WTC11 (cell line): ENCODE data around the gene HGS. TPM values are rescaled to one million over a fixed set of nuclear protein-coding genes. Genes with fewer than 3 reads are reported as not detected.

ENCODE experiments used
- ELF4 ChIP-seq: sonication (generic); formaldehyde crosslinking; IDR thresholded peaks from 2 replicates; pipeline ENCODE4 v1.8.1; 2022; ENCODE audit warnings: low read depth, mild to moderate bottlenecking, moderate library complexity, missing genetic modification reagents
- EMX1 ChIP-seq: fragments of 250-450 bp; sonication (Bioruptor Pico); IDR thresholded peaks from 2 replicates; pipeline ENCODE4 v1.8.0; 2021; ENCODE audit warnings: mild to moderate bottlenecking
- ESRRA ChIP-seq: sonication (generic); formaldehyde crosslinking; IDR thresholded peaks from 2 replicates; pipeline ENCODE4 v1.8.1; 2022; ENCODE audit warnings: mild to moderate bottlenecking, missing genetic modification reagents, borderline replicate concordance
- HMGA2 ChIP-seq: fragments of 250-450 bp; sonication (Bioruptor Pico); IDR thresholded peaks from 2 replicates; pipeline ENCODE4 v1.4.0; 2021; ENCODE audit warnings: mild to moderate bottlenecking, moderate library complexity
- MYBL2 ChIP-seq: sonication (generic); formaldehyde crosslinking; IDR thresholded peaks from 2 replicates; pipeline ENCODE4 v1.8.1; 2023; ENCODE audit warnings: mild to moderate bottlenecking, moderate library complexity, missing genetic modification reagents
- NR1H2 ChIP-seq: sonication (generic); formaldehyde crosslinking; IDR thresholded peaks from 2 replicates; pipeline ENCODE4 v1.9.0; 2021; ENCODE audit warnings: mild to moderate bottlenecking, moderate library complexity, missing genetic modification reagents
- NR2C2 ChIP-seq: sonication (generic); formaldehyde crosslinking; IDR thresholded peaks from 2 replicates; pipeline ENCODE4 v1.8.0; 2022; ENCODE audit warnings: mild to moderate bottlenecking, missing genetic modification reagents
- RORB ChIP-seq: fragments of 250-450 bp; sonication (Bioruptor Pico); IDR thresholded peaks from 2 replicates; pipeline ENCODE4 v1.9.0; 2021; ENCODE audit warnings: mild to moderate bottlenecking
- TCF7 ChIP-seq: sonication (generic); formaldehyde crosslinking; IDR thresholded peaks from 2 replicates; pipeline ENCODE4 v1.8.0; 2022; ENCODE audit warnings: mild to moderate bottlenecking, low read depth, missing genetic modification reagents, moderate library complexity
- ZNF317 ChIP-seq: sonication (generic); formaldehyde crosslinking; IDR thresholded peaks from 2 replicates; pipeline ENCODE4 v1.8.1; 2023; ENCODE audit warnings: low read depth, mild to moderate bottlenecking, moderate library complexity, missing genetic modification reagents, borderline replicate concordance
- total RNA-seq: library from RNA; stranded (reverse); gene quantifications from 3 replicates; pipeline ENCODE4 v1.2.3, GENCODE V29; 2021
- TF ChIP-seq, protein P1 (sequence below): sonication (generic); formaldehyde crosslinking; IDR thresholded peaks from 2 replicates; pipeline ENCODE4 v1.8.0; 2023; ENCODE audit warnings: mild to moderate bottlenecking, missing genetic modification reagents
- TF ChIP-seq, protein P2 (sequence below): sonication (generic); formaldehyde crosslinking; IDR thresholded peaks from 2 replicates; pipeline ENCODE4 v1.8.0; 2022; ENCODE audit warnings: mild to moderate bottlenecking, missing genetic modification reagents
- TF ChIP-seq, protein P3 (sequence below): sonication (generic); formaldehyde crosslinking; IDR thresholded peaks from 2 replicates; pipeline ENCODE4 v1.8.1; 2022; ENCODE audit warnings: mild to moderate bottlenecking, missing genetic modification reagents, moderate library complexity, borderline replicate concordance
- TF ChIP-seq, protein P4 (sequence below): fragments of 250-450 bp; sonication (Bioruptor Pico); IDR thresholded peaks from 2 replicates; pipeline ENCODE4 v1.8.0; 2021; ENCODE audit warnings: mild to moderate bottlenecking
- TF ChIP-seq, protein P5 (sequence below): sonication (generic); formaldehyde crosslinking; IDR thresholded peaks from 2 replicates; pipeline ENCODE4 v1.8.1; 2022; ENCODE audit warnings: low read depth, missing genetic modification reagents, borderline replicate concordance
- TF ChIP-seq, protein P6 (sequence below): sonication (generic); formaldehyde crosslinking; IDR thresholded peaks from 2 replicates; pipeline ENCODE4 v1.8.1; 2022; ENCODE audit warnings: missing genetic modification reagents, borderline replicate concordance
- TF ChIP-seq, protein P7 (sequence below): sonication (generic); formaldehyde crosslinking; IDR thresholded peaks from 2 replicates; pipeline ENCODE4 v1.8.0; 2023; ENCODE audit warnings: missing genetic modification reagents
- TF ChIP-seq, protein P8 (sequence below): sonication (generic); formaldehyde crosslinking; IDR thresholded peaks from 2 replicates; pipeline ENCODE4 v1.8.0; 2022; ENCODE audit warnings: mild to moderate bottlenecking, missing genetic modification reagents
- TF ChIP-seq, protein P9 (sequence below): fragments of 250-450 bp; sonication (Bioruptor Pico); conservative IDR thresholded peaks from 2 replicates; pipeline ENCODE4 v1.9.0; 2021; ENCODE audit warnings: mild to moderate bottlenecking

The HGS gene
- total RNA-seq, 1 experiment from 2014 or later = 113 TPM

DNA sequence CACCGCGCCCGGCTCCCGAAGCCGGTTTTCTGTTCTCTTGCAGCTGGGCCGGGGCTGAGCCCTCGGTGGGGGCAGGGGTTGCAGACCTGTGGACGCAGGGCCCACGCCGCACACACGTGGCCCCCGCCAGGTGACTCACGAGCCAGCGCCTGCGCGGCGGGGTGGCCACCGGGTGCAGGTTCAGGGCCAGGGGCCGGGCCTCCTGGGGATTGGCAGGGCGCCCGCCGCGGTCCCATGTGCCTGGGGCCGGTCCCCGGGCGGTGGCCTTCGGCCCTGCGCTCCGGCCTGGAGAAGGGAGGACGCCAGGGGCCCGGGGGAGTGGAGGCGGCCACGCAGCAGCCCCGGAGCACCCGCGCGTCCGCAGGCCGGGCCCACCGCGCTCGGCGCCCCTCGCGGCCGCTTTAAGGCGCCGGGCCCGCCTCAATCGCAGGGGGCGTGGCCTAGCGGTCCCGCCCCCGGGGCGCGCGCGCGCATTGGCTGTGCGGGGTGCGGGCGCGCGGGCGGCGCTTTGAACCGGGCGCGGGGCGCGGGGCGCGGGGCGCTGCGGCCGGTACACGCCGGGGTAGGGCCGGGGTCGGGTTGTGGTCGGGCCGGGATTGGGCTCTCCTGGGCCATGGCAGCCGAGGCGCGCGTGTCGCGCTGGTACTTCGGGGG, 28.1 kb downstream of the HGS start, which contains the start of gene SLC25A10 (continued):
- TF ChIP-seq, protein P1, sequence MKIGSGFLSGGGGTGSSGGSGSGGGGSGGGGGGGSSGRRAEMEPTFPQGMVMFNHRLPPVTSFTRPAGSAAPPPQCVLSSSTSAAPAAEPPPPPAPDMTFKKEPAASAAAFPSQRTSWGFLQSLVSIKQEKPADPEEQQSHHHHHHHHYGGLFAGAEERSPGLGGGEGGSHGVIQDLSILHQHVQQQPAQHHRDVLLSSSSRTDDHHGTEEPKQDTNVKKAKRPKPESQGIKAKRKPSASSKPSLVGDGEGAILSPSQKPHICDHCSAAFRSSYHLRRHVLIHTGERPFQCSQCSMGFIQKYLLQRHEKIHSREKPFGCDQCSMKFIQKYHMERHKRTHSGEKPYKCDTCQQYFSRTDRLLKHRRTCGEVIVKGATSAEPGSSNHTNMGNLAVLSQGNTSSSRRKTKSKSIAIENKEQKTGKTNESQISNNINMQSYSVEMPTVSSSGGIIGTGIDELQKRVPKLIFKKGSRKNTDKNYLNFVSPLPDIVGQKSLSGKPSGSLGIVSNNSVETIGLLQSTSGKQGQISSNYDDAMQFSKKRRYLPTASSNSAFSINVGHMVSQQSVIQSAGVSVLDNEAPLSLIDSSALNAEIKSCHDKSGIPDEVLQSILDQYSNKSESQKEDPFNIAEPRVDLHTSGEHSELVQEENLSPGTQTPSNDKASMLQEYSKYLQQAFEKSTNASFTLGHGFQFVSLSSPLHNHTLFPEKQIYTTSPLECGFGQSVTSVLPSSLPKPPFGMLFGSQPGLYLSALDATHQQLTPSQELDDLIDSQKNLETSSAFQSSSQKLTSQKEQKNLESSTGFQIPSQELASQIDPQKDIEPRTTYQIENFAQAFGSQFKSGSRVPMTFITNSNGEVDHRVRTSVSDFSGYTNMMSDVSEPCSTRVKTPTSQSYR (CRISPR knock-in tag) = 0 out of 2 replicates have a peak, but pooled peaks have one; percentile 26
- TF ChIP-seq ZNF317 (CRISPR knock-in tag) (0 out of 2 replicates have a peak, but pooled peaks have one; percentile 29), HMGA2 (CRISPR knock-in tag) (no peak), ELF4 (no peak), EMX1 (peak; percentile 15; the same call in 1 of the 2 replicates), TCF7 (CRISPR knock-in tag) (no peak), NR2C2 (CRISPR knock-in tag) (no peak), RORB (CRISPR knock-in tag) (no peak), NR1H2 (CRISPR knock-in tag) (no peak), ESRRA (CRISPR knock-in tag) (no peak), MYBL2 (no peak; the same call in 1 of the 2 replicates)
- TF ChIP-seq, protein P2, sequence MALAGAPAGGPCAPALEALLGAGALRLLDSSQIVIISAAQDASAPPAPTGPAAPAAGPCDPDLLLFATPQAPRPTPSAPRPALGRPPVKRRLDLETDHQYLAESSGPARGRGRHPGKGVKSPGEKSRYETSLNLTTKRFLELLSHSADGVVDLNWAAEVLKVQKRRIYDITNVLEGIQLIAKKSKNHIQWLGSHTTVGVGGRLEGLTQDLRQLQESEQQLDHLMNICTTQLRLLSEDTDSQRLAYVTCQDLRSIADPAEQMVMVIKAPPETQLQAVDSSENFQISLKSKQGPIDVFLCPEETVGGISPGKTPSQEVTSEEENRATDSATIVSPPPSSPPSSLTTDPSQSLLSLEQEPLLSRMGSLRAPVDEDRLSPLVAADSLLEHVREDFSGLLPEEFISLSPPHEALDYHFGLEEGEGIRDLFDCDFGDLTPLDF (CRISPR knock-in tag) = no peak
- TF ChIP-seq, protein P3, sequence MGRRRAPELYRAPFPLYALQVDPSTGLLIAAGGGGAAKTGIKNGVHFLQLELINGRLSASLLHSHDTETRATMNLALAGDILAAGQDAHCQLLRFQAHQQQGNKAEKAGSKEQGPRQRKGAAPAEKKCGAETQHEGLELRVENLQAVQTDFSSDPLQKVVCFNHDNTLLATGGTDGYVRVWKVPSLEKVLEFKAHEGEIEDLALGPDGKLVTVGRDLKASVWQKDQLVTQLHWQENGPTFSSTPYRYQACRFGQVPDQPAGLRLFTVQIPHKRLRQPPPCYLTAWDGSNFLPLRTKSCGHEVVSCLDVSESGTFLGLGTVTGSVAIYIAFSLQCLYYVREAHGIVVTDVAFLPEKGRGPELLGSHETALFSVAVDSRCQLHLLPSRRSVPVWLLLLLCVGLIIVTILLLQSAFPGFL (CRISPR knock-in tag) = peak; percentile 86; the same call in 1 of the 2 replicates
- TF ChIP-seq, protein P4, sequence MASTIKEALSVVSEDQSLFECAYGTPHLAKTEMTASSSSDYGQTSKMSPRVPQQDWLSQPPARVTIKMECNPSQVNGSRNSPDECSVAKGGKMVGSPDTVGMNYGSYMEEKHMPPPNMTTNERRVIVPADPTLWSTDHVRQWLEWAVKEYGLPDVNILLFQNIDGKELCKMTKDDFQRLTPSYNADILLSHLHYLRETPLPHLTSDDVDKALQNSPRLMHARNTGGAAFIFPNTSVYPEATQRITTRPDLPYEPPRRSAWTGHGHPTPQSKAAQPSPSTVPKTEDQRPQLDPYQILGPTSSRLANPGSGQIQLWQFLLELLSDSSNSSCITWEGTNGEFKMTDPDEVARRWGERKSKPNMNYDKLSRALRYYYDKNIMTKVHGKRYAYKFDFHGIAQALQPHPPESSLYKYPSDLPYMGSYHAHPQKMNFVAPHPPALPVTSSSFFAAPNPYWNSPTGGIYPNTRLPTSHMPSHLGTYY (CRISPR knock-in tag) = 0 out of 2 replicates have a peak, but pooled peaks have one; percentile 6
- TF ChIP-seq, protein P5, sequence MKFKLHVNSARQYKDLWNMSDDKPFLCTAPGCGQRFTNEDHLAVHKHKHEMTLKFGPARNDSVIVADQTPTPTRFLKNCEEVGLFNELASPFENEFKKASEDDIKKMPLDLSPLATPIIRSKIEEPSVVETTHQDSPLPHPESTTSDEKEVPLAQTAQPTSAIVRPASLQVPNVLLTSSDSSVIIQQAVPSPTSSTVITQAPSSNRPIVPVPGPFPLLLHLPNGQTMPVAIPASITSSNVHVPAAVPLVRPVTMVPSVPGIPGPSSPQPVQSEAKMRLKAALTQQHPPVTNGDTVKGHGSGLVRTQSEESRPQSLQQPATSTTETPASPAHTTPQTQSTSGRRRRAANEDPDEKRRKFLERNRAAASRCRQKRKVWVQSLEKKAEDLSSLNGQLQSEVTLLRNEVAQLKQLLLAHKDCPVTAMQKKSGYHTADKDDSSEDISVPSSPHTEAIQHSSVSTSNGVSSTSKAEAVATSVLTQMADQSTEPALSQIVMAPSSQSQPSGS = no peak
- TF ChIP-seq, protein P6, sequence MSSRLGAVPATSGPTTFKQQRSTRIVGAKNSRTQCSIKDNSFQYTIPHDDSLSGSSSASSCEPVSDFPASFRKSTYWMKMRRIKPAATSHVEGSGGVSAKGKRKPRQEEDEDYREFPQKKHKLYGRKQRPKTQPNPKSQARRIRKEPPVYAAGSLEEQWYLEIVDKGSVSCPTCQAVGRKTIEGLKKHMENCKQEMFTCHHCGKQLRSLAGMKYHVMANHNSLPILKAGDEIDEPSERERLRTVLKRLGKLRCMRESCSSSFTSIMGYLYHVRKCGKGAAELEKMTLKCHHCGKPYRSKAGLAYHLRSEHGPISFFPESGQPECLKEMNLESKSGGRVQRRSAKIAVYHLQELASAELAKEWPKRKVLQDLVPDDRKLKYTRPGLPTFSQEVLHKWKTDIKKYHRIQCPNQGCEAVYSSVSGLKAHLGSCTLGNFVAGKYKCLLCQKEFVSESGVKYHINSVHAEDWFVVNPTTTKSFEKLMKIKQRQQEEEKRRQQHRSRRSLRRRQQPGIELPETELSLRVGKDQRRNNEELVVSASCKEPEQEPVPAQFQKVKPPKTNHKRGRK (CRISPR knock-in tag) = no peak
- TF ChIP-seq, protein P7, sequence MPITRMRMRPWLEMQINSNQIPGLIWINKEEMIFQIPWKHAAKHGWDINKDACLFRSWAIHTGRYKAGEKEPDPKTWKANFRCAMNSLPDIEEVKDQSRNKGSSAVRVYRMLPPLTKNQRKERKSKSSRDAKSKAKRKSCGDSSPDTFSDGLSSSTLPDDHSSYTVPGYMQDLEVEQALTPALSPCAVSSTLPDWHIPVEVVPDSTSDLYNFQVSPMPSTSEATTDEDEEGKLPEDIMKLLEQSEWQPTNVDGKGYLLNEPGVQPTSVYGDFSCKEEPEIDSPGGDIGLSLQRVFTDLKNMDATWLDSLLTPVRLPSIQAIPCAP (CRISPR knock-in tag) = no peak
- TF ChIP-seq, protein P8, sequence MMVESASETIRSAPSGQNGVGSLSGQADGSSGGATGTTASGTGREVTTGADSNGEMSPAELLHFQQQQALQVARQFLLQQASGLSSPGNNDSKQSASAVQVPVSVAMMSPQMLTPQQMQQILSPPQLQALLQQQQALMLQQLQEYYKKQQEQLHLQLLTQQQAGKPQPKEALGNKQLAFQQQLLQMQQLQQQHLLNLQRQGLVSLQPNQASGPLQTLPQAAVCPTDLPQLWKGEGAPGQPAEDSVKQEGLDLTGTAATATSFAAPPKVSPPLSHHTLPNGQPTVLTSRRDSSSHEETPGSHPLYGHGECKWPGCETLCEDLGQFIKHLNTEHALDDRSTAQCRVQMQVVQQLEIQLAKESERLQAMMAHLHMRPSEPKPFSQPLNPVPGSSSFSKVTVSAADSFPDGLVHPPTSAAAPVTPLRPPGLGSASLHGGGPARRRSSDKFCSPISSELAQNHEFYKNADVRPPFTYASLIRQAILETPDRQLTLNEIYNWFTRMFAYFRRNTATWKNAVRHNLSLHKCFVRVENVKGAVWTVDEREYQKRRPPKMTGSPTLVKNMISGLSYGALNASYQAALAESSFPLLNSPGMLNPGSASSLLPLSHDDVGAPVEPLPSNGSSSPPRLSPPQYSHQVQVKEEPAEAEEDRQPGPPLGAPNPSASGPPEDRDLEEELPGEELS = no peak; the same call in 1 of the 2 replicates
- TF ChIP-seq, protein P9, sequence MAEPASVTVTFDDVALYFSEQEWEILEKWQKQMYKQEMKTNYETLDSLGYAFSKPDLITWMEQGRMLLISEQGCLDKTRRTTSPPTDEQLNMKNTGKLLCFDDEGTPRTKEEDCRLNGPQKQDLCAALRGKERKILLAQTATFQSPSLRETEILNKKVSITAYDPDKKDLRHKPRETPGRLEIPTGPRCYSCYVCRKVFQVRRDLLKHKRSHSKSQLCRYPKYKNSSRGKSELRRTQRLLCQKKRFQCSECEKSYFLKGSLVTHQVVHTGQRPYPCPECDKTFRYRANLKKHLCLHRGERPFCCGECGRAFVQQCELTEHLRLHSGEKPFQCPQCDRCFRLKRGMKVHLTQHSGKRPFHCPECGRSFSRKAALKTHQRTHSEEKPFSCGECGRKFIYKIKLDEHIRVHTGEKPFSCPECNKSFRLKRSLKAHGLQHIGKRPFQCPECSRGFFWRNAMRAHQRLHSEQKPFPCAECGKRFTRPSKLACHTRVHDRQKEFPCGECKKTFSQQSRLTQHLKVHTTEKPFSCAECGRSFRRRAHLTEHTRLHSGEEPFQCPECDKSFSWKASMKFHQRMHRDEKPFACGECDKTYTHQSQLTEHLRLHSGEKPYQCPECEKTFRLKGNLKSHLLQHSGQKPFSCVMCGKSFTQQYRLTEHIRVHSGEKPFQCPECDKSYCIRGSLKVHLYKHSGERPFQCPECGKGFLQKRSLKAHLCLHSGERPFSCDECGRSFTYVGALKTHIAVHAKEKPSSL (CRISPR knock-in tag) = no peak
